GM18870 (cell line): ENCODE data around the gene PAPPA2.
A peak's percentile ranks its signal among the peaks of the same experiment; 100 is the strongest.

ENCODE experiments used
- ATAC-seq: cut with Tn5 transposase; IDR thresholded peaks from one replicate; pipeline ENCODE4 v1.9.1; 2021; ENCODE audit warnings: moderate library complexity; ENCODE audit not compliant: unreplicated experiment

PAPPA2 gene

GRCh38 chr1:176499671-176500070, 36.7 kb downstream of the PAPPA2 start:
- no peak for ATAC-seq

DNA sequence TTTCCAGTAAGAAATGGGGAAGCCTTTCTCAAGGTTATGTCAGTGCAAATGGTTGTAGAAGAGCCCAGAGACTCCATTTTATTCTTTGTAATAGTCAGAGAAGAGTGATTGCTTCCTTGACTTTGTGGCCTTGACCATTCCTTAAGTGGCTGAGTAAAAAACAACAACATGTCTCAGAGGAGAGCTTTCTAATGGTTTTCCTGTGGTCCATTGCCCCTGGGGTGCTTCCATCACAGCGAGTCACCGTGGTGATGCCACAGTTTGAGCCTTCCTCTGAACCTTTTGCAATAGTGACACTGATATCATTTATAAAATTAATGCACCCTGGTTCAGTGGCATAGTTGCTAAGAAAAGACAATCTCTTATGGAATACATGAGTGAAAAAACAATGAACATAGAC, 38.6 kb downstream of the PAPPA2 start:
- ATAC-seq: no peak

DNA sequence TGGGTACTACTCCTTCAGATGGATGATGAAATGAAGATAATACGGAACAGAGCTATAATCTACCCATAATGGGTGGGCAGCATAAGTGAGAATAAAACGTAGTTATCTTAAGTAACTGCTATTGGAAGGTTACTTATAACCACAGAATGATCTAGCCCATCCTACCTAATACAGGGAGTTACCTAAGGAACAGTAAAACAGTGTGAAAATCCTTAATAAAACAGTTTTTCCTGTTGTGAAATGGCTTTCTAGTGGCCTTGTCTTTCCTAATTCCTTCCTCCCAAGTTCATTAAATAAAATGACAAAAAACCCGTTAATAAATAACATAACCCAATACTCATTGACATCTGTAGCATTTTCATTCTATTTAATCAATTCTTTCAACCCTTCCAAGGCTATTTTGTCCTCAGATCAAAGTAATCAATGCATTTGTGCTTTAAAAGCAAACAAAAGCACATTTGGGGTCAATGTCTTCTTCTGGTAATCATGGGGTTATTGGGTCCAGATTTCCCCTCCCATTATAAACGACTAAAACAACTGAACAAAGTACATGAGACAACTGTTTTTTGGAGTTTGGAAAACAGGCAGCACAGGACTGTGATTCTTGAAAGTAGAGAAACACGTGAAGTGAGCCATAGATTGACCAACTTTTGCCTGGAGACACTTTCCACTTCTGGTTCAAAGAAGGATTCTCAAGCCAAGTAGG, 42.0 kb downstream of the PAPPA2 start:
- ATAC-seq: no peak

DNA sequence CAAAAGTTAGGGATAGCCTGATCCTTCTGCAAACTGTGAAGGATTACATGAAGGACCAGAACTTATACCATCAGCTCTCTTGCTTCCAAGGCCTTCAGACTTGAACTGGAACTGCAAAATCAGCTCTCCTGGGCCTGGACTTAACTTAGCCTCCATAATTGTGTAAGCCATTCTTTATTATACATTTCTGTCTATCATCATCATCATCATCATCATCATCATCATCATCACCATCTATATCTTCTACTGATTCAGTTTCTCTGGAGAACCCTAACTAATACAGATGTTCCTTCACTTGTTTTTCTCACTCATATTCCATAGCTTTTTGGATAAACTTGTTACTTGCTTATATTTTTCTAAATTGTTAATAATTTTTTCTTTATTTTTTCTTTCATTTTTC, 50.0 kb downstream of the PAPPA2 start:
- ATAC-seq: no peak

DNA sequence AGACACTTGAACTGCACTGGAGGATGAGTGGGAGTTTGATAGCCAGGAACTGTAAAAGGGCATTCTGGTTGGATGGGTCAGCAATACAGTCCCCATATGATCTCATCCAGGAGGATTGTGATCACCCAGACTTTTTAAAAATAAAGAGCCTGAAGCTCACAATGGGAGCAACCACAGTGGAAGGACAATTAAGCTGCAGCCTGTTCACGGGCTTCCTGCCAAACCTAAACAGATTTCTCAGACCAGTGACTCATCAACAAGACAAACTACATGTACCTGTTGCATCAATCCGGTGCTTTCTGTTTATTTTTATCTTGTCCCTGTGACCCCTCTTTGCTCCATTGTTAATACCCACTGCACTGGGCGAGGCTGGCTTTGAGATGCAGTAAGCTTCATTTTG, 52.3 kb downstream of the PAPPA2 start:
- no peak for ATAC-seq

- ATAC-seq: peak; percentile 95
Measured at GRCh38 chr1:176517484-176517883, 54.5 kb downstream of the PAPPA2 start.

DNA sequence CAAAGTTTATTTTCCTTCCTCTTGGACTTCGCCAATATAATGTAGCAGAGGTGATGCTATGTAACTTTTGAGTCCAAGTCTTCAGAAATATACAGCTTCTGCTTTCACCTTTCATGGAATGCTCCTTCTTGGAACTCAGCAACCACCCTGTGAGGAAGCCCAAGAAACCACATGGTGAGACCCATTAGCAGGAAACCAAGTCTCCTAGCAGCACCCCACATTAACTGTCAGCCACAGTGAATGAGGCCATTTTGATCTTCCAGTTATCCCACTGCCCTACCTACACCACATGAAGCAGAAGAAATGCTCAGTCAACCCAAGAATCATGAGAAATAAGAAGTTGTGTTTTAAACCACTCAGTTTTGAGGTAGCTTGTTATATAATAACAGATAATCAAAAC, 58.2 kb downstream of the PAPPA2 start:
- no peak for ATAC-seq

DNA sequence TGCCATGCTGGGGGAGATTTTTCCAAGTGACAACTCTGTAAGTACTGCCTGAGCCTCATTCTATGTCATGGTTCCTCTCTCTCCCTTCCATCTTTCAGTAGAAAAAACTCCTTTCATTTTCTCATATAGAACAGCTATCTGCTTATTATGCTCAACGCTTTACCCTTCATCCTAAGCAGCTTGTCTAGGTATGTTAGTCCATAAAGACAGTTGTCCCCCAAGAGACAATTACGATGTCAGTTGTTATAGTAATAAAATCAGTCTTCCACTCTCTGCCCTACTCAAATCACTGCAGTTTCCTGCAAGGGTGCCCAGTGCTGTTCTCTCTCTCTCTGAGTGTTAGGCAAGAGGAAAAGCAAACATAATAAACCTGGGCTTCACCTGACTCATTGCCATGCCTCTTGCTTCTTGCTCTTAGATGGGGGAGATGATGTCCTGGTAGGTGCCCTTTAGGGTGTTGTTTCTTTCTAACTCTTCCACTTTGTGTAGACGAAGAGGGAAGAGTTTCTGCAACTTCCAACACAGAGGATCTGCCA, 59.4 kb downstream of the PAPPA2 start:
- no peak for ATAC-seq

DNA sequence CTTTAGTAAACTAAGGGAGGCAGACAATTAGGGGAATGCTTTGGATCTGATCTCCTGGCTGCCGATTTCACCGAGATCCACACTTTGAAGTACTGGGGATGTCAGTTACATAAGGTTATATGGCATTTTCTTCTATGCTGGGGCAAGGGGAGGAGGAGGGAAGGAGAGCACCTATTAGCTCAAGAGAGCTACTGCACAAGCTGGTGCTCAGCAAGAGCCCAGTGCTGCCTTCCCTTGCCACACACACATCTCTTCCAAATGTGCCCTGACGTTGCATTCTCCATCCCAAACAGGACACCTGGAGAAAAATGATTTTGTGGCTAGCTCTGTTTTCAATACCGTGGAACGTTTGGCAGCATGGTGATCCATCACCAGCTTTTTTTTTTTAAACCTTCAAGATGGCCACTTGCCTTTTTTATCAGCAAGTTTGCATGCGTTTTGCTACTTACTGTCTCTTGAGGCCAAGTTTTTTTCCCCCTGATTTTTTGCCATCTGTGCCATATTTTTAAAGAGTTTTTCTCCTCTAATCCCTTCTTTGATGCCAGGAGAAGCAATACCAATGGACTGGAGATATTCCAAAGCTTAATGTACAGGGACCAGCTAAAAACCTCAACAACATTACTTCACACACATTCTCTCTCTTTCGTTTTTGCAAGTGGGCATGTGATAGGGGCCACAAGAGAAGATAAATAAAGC, 66.6 kb downstream of the PAPPA2 start:
- ATAC-seq: no peak

GRCh38 chr1:176531036-176531435, 68.1 kb downstream of the PAPPA2 start:
- no peak for ATAC-seq

GRCh38 chr1:176531921-176532897, 69.2 kb downstream of the PAPPA2 start:
- no peak for ATAC-seq

DNA sequence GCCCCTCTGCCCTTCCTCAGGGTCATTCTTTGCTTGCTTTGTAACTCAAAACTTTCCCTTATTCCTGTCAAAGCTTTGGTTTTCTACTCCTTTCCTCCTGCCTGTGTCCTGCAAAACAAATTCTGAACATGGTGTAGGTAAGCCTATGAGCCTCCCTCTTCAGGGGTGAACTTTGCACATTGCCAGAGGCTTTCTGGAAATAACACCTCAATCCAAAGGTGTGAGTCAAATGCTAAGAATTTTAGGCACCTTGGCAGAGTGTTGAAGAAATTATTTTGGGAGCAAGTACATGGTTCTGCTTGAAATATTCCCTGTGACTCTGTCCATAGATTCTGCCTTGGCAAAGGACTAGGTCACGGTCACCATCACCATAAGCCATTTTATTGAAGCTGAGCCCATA, 70.0 kb downstream of the PAPPA2 start:
- ATAC-seq: no peak

DNA sequence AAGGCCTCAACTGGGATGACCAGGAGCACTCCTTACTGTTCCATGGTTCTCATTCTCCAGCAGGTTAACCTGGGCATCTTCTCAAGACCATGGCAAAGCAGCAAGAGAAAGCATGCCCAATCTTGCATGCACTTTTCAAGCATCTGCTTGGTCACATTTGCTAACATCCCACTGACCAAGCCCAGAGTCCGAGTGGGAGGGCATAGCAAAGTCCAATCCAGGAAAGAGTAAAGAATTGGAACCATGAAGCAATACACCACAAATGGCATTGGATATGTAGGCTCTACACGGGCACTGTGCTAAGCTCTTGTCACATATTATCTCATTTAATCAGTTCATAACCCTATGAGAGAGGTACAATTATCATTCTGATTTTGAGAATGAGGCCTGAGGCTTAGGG, 73.6 kb downstream of the PAPPA2 start:
- no peak for ATAC-seq

DNA sequence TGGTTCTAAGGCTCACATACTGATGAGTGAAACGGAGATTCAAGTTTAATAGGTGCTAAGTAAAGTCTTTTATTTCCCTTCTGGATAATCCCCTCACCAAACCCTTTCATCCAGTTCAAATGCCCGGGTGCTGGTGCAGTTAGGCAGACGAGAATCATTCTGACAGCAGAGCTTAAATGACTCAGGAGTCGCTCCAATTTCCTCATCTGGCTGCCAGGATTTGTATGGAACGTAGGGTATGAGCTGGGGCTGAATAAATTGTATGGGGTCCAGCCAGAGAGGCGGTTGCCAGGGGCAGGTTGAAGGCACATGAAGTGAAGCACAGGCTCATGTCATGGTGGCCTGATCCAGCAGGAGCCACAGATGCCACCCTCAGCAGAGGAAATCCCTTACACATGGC, 76.0 kb downstream of the PAPPA2 start:
- ATAC-seq: no peak

DNA sequence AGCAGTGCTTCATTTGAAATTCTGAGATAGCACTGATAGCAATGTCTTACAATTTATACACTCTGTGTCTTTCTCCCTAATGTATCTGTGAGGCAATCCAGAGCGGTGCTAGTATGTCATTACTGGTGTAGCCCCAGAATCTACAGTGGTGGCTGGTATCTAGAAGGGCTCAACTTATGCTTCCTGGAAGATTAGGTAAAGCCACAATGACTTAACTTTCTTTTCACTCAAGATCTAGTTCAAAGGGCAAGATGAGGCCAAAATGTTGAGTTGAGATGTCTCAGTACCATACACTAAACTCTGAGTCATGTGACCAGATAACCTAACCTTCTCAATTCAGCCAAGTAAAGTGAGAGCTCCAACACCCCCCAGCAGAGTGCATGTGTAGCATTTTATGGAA, 77.5 kb downstream of the PAPPA2 start:
- no peak for ATAC-seq

DNA sequence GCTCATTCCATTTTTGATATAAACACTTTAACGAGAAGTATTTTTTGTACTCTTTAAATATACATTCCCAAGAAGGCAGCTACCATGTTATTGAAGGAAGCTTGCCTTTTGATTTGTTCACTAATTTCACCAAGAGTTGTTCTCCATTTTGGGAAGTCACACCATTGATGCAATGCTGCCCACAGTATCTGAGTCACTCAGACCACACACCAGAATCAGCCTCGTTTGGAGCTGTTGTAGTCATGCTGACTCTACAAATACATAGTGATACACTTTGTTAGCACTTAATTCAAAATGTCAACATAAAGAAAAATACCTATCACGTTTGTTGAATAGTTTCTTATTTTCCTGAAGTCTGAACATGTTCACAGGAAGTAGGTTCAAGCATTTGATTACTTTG, 78.7 kb downstream of the PAPPA2 start:
- ATAC-seq: no peak

GRCh38 chr1:176542352-176542751, 79.4 kb downstream of the PAPPA2 start:
- no peak for ATAC-seq

DNA sequence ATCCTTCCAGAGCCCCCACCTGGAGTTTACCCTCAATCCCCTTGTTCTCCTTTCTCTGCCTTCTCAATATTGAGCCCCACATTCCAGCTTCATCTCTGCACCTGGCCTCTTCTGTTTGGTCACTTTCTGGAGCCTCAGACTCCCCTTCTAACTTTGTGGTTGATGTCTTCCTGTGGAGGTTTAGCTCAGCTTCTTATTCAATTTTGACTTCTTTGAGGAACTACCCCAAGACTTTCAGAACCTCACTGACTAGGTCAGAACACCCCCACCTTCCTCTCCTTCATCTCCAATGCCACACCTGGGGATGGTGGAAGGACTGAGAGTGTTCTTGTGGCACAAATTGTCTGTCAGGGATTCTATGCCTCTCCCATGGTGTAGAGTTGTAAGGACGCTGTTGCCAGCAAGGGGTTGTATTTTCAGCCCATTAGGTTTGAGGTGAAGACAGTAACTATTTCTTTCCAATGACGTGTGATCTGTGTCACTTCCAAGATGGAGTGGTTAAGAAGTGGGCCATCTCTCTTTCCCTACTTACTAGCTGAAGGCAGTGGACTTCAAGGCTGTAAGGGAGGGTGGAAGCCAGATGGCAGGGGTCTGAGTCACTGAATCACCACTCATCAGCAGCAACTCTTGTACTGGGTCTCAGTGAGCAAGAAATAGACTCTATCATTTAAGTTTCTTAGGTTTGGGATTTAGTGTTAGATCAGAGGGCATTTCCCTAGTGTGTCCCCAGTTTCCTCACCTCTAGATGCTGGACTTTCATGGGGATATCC, 80.6 kb downstream of the PAPPA2 start:
- ATAC-seq: no peak

GRCh38 chr1:176545034-176545639, 82.2 kb downstream of the PAPPA2 start:
- no peak for ATAC-seq

- no peak for ATAC-seq
Measured at GRCh38 chr1:176546825-176547224, 83.8 kb downstream of the PAPPA2 start.
